Heart left ventricle (tissue), 16 donors: Measurements from ENCODE around the gene WNT7B. TPM values are rescaled to one million over a fixed set of nuclear protein-coding genes. Genes with fewer than 3 reads are reported as not detected.
"Not testable (repeated sequence)": the region's sequence is repeated elsewhere in the genome, so short reads cannot be mapped to it uniquely, and the experiment has no call there.

Source experiments
- ATAC-seq, 4 donors: fragments of 200-7000 bp; cut with Tn5 transposase; one replicate each; pipeline ENCODE4 v1.9.1; 2020 to 2022; ENCODE audit warnings: moderate library complexity in 4 of 4, mild to moderate bottlenecking in 3 of 4, moderate number of reproducible peaks in 1 of 4
- DNase-seq, 5 donors: peaks; one replicate each; pipeline ENCODE4 v3.0.0-alpha.2; 2020
- H3K27ac ChIP-seq, 12 donors: fragments of 200-600 bp; sonication (generic) in 4 of 12; one replicate each; pipeline versions ENCODE4 v1.5.0 to v1.8.0; 2016 to 2022; ENCODE audit warnings: mild to moderate bottlenecking in 2 of 12
- H3K27me3 ChIP-seq, 9 donors: fragments of 200-600 bp; sonication (generic) in 2 of 9; one replicate each; pipeline versions ENCODE4 v1.5.1 to v1.8.0; 2016 to 2022; ENCODE audit warnings: mild to moderate bottlenecking in 3 of 9
- H3K36me3 ChIP-seq, 9 donors: fragments of 200-600 bp; sonication (generic) in 2 of 9; one replicate each; pipeline versions ENCODE4 v1.5.0 to v1.8.0; 2018 to 2022; ENCODE audit warnings: mild to moderate bottlenecking in 2 of 9
- H3K4me1 ChIP-seq, 12 donors: fragments of 200-600 bp; sonication (generic) in 4 of 12; one replicate each; pipeline versions ENCODE4 v1.5.0 to v1.8.0; 2016 to 2022; ENCODE audit warnings: mild to moderate bottlenecking in 3 of 12
- H3K4me3 ChIP-seq, 12 donors: fragments of 200-600 bp; sonication (generic) in 4 of 12; one replicate each; pipeline versions ENCODE4 v1.5.0 to v1.8.0; 2017 to 2022; ENCODE audit warnings: mild to moderate bottlenecking in 9 of 12, moderate library complexity in 4 of 12
- H3K9me3 ChIP-seq, 12 donors: fragments of 200-600 bp; sonication (generic) in 4 of 12; one replicate each; pipeline versions ENCODE4 v1.5.0 to v1.8.0; 2016 to 2022; ENCODE audit warnings: mild to moderate bottlenecking in 1 of 12
- CTCF ChIP-seq, 12 donors: fragments of 200-600 bp; sonication (generic) in 4 of 12; IDR thresholded peaks; one replicate each; pipeline versions ENCODE4 v1.5.0 to v1.8.0; 2018 to 2022; ENCODE audit warnings: antibody characterized with exemption in 12 of 12, mild to moderate bottlenecking in 5 of 12
- POLR2A ChIP-seq, 2 donors: fragments of 450-650 bp; IDR thresholded peaks; one replicate each; pipeline ENCODE4 v1.6.1; 2017; ENCODE audit warnings: antibody characterized with exemption in 2 of 2, mild to moderate bottlenecking in 2 of 2, moderate library complexity in 2 of 2
- WGBS, 4 donors: extraction: QIAGEN DNeasy Blood & Tissue Kit in 2 of 4; methylation state at CpG; one replicate each; pipeline versions ENCODE4 v1.1.5 to v1.1.7; 2013 to 2018; 5-methylcytosine and 5-hydroxymethylcytosine counted together
- intact Hi-C, 10 donors: fragments of 100-400 bp; cut with DNase I; formaldehyde crosslinking; loops; one replicate each; pipeline versions ENCODE4 v1.11.1 to v1.14.2; 2022
- polyA plus RNA-seq, 2 donors: library from polyadenylated mRNA; stranded (reverse); fragments of 200-250 nt; gene quantifications; one replicate each; pipeline ENCODE4 v1.2.3, GENCODE V29; 2013
- total RNA-seq, 9 donors: library from RNA; depleted of rRNA in 2 of 9; stranded (reverse); fragments of >200 nt in 2 of 9; fragmentation: NEBNext Ultra II Directional in 3 of 9; extraction: Animal tissue kit (Norgen Biotek cat#: 25700) in 3 of 9; gene quantifications; one replicate each; pipeline versions ENCODE4 v1.1.0 to v1.2.4, GENCODE V29; 2016 to 2023
- donor health status: ischemic (EF 13 %, LVEDD 7.1; RV severe dilation, severe dysfunction).
- donor health status: healthy with polysubstance abuse.
- donor health status: DM: no; HTN: yes; CAD: no.
- donor health status: DM: no; HTN: no; CAD: no.
- donor health status: ischemic (EF 25% LVEDD 6.9; RV normal size, moderate dysfunction).
- donor health status: ischemic (EF 25% LVEDD 5.7; RV mildly dilated, moderate dysfunction).
- donor health status: healthy.
- donor health status: DM: yes; HTN: yes; CAD: no.
- donor health status: ischemic (EF 35%, LVEDD 5.7; RV mildly dilated, moderate dysfunction).
- donor health status: nonischemic (EF 11% LVEDD 7.7; RV severe dilation, severe dysfunction).
- donor health status: DM: yes; HTN: yes; CAD: no.
- donor health status: PGD.
- donor health status: ischemic (EF 29% LVEDD 5.4; RV normal size, mild dysfunction).
- donor health status: nonischemic (EF 23%, LVEDD 6.1; RV moderate dilation, normal function).

WNT7B gene
- total and polyA plus RNA-seq, 11 donors = 0.36 TPM; not detected in 10

GRCh38 chr22:46007003-46007847 lies 30.3 kb upstream of the WNT7B start:
- H3K9me3 ChIP-seq = peaks cover 0 to 16% (median 10%) of the 10 kb centered on the region in 12 donors
- no peaks in the 10 kb centered on the region for H3K36me3 ChIP-seq
- intact Hi-C loops = loop anchor here in 5 of 10 donors (2.0 to 5.0 kb wide), 3 partner anchors 65 to 110 kb away; no protein-coding TSS in a partner anchor
- peak; percentile 69 to 86 (median 76) for DNase-seq
- H3K27ac ChIP-seq = peak overlapping the region; percentile 74 to 100 (median 94)
- H3K4me1 ChIP-seq = peaks cover 3 to 64% (median 45%) of the 10 kb centered on the region in 12 donors
- H3K4me3 ChIP-seq = peak overlapping the region in 10 of 12 donors; percentile 9 to 52 (median 29)
- peak; percentile 15 to 72 (median 66) for ATAC-seq
- no peaks in the 10 kb centered on the region for H3K27me3 ChIP-seq
- 27 to 45% (median 33%) methylated on average over 14 to 36 of the region's 36 CpGs for WGBS, 4 donors
- TF ChIP-seq POLR2A (IDR thresholded peaks at IDR 0.05) (no peak), CTCF (IDR thresholded peaks at IDR 0.05) (no peak)

GRCh38 chr22:46006379-46007002 lies 29.5 kb upstream of the WNT7B start:
- peaks cover 5 to 64% (median 49%) of the 10 kb centered on the region in 12 donors for H3K4me1 ChIP-seq
- peak; percentile 53 to 75 (median 68) for ATAC-seq

GRCh38 chr22:46005116-46005705 lies 28.2 kb upstream of the WNT7B start:
- H3K36me3 ChIP-seq, H3K4me3 ChIP-seq, ATAC-seq, H3K27me3 ChIP-seq: not testable (repeated sequence)
- 89 to 97% (median 91%) methylated on average over 13 to 15 of the region's 15 CpGs for WGBS, 4 donors
- Histone ChIP-seq H3K27ac (peak overlapping the region in 5 of 12 donors; percentile 94 to 98 (median 96)), H3K4me1 (peaks cover 9 to 74% (median 59%) of the 10 kb centered on the region in 12 donors), H3K9me3 (peaks cover 0 to 13% (median 10%) of the 10 kb centered on the region in 12 donors)
- DNase-seq = peak in 3 of 5 donors; percentile 26 to 61 (median 28)
- intact Hi-C loops = loop anchor here in 6 of 10 donors (2.0 to 5.0 kb wide), 3 partner anchors 67 to 112 kb away; no protein-coding TSS in a partner anchor

More at GRCh38 chr22:46006379-46007002, 29.5 kb upstream of the WNT7B start:
- TF ChIP-seq CTCF (IDR thresholded peaks at IDR 0.05) (peak; percentile 94 to 99 (median 98)), POLR2A (IDR thresholded peaks at IDR 0.05) (no peak)
- intact Hi-C loops = loop anchor here in 8 of 10 donors (1.0 to 5.0 kb wide), 4 partner anchors 66 to 110 kb away; no protein-coding TSS in a partner anchor
- DNase-seq = peak; percentile 94 to 98 (median 96)
- H3K9me3 ChIP-seq = peaks cover 0 to 16% (median 10%) of the 10 kb centered on the region in 12 donors
- WGBS, 4 donors = 15 to 38% (median 32%) methylated on average over 21 to 26 of the region's 26 CpGs
- H3K27ac ChIP-seq = peak overlapping the region; percentile 74 to 100 (median 94)
- no peaks in the 10 kb centered on the region for H3K36me3 ChIP-seq
- peak overlapping the region in 10 of 12 donors; percentile 9 to 52 (median 29) for H3K4me3 ChIP-seq
- no peaks in the 10 kb centered on the region for H3K27me3 ChIP-seq

- Histone ChIP-seq H3K27ac (peak overlapping the region in 1 of 12 donors; percentile 23), H3K27me3 (no peaks in the 10 kb centered on the region), H3K9me3 (peaks cover 0 to 4% (median under 1%) of the 10 kb centered on the region in 12 donors), H3K4me1 (peaks cover 9 to 81% (median 66%) of the 10 kb centered on the region in 12 donors), H3K4me3 (no peak overlapping the region), H3K36me3 (no peaks in the 10 kb centered on the region)
- no peak for TF ChIP-seq POLR2A (IDR thresholded peaks at IDR 0.05)
- TF ChIP-seq CTCF (IDR thresholded peaks at IDR 0.05) = no peak
- ATAC-seq (no peak), DNase-seq (peak in 3 of 5 donors; percentile 29 to 67 (median 31))
- intact Hi-C loops = loop anchor here in 1 of 10 donors (2.0 to 5.0 kb wide), 2 partner anchors 113 to 308 kb away; no protein-coding TSS in a partner anchor
- WGBS, 4 donors = 84 to 92% (median 87%) methylated on average over 19 of the region's 19 CpGs
These were observed 27.3 kb upstream of the WNT7B start for GRCh38 chr22:46004105-46004866.
